ENCODE measurements around the gene GPC5.
A peak's percentile ranks its signal among the peaks of the same experiment; 100 is the strongest.
"Not testable (repeated sequence)": the region's sequence is repeated elsewhere in the genome, so short reads cannot be mapped to it uniquely, and the experiment has no call there.

GPC5 gene

DNA sequence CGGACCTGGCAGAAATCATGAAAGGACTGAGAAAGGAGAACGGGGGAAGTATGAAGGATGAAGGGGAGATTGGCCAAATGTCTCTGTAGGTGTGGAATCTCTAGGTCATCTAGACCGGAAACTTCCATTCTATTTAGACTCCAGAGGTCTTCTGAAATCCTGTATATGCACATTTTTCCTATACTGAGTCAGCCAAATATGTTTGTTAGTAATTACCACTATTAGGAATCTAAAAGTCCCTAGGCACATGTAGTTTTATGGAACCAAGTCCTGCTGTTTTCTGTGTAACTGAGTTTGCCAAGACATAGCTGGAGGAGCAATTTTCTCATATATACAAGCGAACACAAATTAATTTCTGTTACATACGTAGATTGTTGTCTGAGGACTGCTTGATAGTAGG, 498.1 kb downstream of the GPC5 start:
- DNase-seq = no peak

DNA sequence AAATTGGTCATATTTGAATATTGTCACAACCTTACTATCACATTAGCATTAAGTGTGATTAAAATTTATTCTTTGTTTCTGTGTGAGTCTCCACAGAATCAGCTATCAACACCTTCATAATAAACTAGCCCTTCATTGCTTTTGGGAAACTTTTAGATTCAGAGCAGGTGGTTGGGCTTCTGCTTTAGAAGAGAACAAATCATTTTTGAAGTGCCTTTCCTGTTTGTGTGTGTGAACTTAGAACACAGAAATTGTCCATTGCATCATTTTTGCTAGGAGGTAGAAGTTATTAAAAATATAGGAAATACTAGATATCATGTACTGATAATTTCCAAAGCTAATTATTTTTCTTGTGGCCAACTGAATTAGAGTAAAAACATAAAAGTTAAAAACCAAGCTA, 500.6 kb downstream of the GPC5 start:
- DNase-seq = not testable (repeated sequence)

DNA sequence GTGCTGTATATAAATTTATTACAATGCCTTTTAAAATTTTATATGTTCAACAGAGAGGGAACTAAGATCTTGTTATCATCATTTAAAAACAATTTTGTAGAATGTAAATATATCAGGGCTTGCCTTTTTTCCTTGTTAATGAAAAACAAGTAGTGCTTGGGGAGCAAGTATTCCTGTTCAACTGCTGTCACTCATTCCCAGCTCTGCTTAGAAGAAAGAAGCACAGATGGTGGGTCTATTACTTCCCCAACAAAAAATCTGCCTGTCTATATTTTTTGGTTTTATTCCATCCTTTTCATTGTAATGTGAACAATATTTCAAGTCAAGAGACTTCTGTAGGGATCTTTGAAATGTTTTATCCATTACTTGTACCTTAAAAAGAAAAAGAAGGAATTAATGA, 503.9 kb downstream of the GPC5 start:
- DNase-seq = no peak

DNA sequence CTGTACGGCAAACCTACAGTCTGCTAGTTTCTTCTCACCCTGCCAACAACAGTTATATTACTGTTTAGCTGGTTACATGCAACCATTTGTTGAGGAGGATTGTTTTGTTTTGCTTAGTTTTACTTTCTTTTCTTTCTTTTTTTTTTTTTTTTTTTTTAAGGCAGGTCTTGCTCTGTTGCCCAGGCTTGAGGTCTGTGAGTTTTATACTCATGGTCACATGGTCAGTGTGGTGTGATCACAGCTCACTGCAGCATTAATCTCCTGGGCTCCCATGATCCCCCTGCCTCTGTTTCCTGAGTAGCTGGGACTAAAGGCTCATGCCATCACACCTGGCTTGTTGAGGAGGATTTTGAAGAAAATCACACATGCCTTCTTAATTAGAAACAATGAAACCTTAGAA, 505.6 kb downstream of the GPC5 start:
- no peak for DNase-seq

DNA sequence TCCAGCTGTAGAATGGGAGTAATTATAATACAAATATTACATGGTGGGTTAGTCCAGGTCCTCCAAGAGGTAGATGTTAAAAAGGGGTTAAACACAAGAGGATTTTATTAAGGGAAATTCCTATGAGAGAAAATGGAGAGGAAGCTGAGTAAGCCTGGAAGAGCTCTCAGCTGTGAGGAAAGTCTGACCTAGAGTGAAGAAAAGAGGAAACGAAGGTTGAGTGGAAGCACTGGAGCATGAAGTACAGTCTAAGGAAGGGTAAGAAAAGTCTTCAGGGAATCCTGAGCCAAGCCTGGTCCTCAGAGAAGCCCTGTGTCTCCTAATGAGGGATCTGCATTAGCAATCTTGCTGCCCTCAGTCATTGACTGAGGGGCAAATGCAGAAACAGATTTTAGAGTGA, 506.2 kb downstream of the GPC5 start:
- DNase-seq = peak in 1 of 4 experiments; percentile 2

DNA sequence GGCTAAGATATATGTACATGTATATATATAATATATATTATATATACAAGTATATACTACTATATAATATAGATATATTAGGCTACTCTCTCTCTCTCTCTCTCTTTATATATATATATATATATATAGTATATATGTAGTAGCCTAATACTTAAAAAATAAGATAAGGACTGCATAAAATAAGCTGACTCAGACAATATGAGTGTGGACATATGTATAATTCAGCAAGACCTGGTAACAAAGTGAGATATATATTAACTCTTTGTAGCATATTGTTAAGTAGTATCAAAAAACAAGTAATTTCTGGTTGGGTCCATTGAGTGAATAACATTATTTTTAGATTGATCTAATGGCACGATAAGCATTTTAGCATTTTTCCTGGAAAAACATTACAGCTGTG, 509.0 kb downstream of the GPC5 start:
- DNase-seq = no peak

DNA sequence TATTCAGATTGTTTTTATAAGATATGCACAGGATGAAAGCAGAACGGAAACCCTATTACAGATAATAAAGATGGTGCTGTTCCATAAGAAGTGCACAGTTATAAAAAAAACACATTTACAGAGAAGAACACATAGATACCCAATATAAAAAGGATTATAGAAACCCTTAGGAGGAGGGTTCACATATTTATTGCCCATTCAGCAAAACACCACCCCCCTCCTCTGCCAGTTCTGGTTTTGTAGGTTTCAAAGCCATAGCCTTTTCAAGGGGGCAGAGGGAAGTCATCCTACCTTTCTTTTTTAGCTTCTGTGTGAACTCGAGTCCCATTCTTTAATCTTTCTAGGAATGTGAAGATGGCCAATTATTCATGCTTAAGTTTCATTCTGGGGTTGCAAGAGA, 511.2 kb downstream of the GPC5 start:
- no peak for DNase-seq

DNA sequence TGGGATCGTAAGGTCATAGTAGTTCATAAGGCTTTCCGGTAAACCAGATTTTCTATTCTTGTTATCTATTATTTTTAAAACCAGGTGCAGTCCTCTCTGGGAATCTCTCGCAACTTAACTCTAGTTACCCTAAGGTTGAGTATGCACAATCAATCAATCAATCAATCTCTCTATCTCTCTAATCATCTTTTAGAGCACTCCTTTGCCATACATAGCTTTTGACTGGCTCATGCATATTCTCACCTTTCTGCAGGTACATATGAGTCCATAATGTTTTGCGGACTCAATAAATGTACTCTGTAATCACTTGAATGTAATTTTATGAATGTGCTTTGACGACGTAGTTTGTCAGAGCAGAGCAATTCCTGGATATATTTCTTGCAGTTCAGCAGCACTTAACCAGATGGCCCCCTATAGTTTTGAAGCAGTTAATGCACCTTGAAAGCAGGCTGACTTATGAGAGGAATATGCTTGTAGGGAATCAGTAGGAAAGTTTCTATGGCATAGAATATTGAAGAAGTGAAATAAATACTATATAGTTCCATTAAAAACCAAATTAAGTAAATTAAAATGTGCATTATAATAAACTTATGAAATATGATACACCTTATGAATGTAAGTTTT, 524.7 kb downstream of the GPC5 start:
- no peak for DNase-seq

DNA sequence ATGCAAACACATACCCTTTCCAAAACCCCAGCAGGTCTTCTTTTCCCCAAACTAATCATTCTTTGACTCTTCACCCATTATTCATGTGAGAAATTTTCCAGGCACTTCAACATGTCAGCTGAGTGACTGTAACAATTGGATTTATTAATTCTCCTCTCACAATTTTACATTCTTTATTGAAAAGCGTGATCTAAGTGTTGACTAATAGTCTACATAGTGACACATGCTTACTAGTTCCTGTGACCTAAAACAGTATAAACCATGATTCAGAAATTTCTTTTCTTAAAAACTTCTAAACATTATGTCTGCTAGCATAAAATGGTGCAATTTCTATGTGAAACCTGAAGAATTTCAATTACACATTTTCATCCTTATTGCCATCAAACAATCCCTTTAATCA, 532.3 kb downstream of the GPC5 start:
- no peak for DNase-seq

DNA sequence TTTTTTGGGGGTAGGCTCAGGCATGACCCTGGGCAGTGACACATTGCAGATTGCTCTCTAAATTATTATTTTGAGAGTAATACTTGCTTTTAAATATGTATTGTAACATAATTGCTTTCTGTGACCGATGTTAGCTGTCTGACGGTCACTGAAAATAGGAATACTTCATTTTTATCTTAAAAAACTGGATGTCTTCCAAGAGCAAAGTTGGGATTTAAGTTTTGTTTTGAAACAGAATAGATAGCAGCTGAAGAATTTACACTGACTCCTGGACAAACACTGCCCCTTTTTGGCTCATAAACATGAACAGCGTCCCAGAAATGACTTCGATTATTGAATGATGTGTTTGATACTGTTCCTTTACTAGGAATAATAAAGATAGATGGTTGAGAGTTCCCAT, 535.9 kb downstream of the GPC5 start:
- no peak for DNase-seq

DNA sequence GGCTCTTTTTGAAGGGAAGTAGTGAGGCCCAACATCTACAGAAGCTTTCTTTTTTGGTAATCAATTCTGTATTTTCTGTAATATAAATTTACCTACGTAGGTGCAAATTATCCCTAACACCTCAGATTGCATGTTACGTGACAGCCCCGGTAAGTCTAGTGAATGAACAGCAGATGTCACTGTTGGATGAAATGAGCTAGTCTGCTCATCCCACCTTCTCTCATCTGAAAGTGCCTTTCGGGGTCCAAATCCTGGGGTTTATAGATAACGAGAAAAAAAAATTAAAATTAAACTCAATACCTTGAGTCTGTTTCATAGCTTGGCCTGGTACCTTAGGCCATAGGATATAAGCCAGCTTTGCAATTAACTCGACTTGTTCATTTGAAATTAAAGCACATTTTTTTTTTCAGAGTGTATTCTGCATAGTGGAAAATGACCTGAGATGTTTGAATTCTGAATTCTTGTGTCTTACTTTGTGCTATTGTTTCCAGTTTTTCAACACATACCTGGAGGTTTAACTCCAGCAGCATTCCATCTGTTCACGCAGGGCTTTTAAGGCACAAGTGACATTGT, 548.2 kb downstream of the GPC5 start:
- peak in 1 of 4 experiments; percentile 0 for DNase-seq

DNA sequence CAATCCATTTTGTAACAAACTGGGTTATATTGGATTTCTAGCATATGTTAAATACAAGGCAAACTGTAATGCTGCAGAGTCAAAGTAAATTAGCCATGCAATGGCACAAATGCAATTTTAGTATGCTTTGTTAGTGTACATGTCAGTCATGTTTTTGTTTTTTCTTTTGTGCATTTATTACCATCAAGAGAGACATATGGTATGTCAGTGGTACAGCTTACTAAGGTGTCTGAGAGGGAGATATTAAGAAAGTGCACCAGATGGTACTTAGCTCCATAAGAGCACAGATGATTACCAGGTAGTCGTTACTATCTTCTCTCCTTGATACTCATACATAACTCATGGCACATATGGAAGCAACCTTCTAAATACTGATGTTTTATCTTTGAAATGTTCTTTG, 550.3 kb downstream of the GPC5 start:
- no peak for DNase-seq

DNA sequence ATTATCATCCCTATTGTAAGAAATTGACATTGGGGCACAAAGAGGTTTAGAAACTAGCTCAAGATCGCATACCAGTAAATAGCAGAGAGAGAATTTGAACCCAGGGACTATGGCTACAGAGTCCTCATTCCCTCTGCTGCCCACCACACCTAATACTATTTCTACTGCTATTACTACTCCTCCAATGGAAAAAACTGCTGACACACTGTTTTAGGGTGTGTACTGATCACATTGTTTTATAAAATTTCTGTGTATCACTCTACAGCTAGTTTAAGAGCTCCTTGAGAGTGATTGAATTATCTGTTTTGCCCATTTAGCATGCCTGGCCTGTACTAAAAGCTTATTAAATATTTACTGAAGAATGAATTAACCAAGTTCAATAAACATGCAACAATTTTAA, 552.4 kb downstream of the GPC5 start:
- no peak for DNase-seq

DNA sequence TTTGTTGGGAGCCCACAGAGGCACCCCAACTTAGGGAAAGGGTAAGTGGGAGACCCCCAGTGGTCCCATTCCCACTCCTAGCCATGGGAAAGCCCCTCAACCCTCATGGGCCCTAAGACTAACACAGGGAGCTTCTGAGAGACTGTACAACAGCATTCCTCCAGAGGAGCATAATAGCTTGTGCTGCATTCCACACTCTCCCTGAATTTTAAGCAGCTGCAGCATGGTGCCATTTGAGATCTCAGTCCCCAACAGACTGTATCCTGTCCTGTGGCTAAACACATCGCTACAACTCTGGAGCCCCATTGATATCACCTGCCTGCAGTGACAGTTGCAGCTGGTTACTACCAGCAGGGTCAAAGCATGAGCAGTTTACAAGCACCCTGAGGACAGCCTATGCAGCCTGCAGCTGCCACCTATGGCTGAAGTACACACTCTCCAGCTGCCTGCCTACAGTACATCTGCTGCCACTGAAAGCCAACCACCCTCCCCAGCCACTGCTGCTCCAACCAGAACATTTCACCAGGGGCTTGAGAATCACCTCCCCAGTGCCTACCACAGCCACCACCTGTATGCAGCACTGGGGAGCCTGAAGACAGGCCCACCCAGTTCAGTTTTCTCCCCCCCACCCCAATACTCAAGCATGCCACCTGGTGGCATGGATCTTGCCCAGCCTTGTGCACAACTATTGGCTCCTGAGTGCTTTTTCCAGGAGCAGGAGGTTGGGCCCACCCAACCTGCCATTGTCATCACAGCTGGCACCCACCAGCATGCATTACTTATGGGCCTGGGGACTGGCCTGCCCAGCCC, 557.3 kb downstream of the GPC5 start:
- DNase-seq = no peak

DNA sequence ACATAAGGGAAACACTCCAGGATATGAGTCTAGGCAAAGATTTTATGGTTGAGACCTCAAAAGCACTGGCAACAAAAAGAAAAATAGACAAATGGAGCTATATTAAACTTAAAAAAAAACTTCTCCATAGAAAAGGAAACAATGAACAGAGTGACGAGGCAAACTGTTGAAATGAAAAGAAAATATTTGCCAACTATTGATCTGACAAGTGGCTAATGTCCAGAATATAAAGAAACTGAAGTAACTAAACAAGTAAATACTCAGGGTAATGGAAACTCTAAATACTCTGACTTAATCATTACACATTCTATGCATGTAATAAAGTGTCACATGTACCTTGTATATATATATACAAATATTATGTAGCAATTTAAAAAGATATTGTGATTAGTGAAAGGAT, 562.5 kb downstream of the GPC5 start:
- no peak for DNase-seq

DNA sequence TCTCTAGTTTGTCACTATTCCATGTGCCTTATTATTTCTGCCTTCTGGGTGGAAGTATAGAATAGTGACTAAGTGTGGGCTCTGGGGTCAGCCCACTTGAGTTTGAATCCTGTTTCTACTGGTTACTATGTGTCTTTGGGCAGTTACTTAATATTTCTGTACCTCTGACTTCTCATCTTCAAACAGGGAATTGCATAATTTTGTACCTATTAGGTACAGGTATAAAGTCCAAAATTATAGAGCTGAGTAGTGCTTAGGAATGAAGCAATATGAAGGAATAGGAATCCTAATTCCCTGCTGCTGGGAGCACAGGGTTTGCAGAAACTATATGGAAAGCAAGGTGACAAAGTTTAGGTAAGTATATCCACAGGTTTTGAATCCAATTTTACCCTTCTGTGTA, 564.5 kb downstream of the GPC5 start:
- DNase-seq = no peak

DNA sequence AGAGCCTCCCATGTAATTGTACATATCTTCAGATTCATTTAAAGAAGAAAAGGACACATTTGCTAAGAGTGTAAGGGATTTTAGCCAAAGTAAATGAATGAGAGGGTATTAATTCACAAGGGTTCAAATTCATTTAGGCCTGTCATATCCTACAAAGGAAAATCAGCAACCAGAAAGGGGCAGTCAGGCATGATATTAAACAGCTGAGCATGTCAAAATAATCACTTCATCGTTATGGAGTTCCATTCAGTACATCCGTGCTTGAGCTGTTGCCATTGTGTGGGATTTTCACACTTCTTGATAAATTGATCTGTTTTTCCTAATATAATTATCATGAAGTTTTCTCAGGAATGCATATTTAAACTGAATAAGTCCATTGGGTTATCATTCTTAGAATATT, 567.1 kb downstream of the GPC5 start:
- no peak for DNase-seq

DNA sequence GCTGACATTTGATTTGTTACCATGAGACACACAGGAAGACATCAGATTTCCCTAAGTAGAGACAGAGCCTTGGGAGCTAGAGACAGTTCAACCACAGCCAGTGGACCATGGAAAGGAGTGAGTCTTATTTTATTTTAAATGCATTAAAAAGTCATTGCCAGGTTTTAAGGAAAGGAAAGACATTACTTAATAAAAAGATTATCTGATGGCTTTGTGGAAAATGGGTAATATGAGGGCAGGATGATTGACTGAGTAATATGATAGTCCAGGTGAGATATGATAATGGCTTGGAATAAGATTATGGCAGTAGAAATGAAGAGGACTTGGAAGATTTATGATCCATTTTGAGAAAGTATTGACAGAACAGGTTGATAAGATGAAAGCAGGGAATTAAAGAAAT, 580.1 kb downstream of the GPC5 start:
- DNase-seq = no peak

DNA sequence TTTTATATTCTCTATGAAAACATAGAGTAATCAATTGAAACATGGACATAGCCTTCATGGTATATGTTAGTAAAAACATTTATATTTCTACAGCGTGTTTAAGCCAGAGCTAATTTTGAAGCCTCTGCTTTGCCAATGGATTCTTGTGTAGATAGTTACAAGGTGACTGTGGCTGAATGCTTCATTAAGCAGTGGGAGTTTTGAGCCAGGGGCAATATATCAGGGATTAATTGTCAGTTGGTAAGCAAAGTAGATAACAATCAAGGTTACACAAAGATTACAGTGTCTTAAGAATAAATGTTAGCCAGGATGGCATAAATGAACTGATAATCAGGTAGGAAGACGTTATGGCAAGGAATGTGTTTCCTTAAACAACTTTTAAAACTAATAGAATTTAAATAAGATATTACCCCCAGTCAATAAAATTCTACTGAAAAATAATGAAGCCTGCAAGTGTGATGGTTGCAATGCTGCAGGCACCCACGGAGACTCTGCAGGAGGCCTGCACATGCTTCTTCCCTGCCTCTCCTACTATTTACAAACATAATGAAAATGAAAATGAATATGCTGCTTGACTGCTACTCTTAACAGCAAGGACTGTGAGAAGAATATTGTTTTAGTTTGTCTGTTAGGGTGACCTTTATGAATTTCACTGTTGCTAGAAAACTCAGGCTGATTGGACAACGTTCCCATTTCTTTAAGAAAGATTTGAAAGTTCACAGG, 588.5 kb downstream of the GPC5 start:
- DNase-seq = no peak

DNA sequence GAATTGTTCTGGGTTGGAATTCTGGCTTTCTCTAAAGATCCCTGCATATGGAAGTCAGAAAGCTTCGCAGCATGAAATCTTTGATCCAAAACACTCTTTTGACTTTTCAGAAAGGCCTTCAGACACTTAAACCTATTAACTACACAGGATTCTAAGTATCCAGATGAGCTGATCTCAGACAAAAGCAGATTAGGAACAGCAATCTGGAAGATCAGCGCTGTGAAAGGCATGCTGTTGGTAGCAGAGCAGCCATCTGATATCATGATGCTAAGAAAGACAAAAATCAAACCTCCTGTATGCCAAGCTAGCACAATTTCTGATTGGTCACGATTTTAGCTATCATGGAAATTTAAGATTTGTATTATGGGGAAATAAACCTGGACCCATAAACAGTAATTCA, 589.9 kb downstream of the GPC5 start:
- no peak for DNase-seq

DNA sequence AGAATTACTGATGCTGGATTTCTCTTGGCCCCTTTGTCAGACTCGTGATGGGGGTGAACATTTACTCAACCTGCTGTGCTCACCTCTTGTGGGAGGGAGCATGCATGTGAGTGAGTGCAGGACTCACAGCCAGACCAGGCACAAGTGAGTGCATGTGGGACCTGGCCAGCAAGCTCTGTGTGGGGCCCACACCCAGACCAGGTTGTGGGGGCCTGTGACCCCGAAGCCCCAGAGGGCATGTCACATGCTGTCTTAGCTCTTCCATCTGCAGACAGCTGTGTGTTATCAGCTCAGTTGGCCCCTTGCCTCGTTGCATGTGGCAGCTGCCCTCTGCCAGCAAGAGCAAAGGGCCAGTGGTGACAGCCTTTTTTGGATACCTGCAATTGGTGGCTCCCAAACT, 614.4 kb downstream of the GPC5 start:
- DNase-seq = no peak

DNA sequence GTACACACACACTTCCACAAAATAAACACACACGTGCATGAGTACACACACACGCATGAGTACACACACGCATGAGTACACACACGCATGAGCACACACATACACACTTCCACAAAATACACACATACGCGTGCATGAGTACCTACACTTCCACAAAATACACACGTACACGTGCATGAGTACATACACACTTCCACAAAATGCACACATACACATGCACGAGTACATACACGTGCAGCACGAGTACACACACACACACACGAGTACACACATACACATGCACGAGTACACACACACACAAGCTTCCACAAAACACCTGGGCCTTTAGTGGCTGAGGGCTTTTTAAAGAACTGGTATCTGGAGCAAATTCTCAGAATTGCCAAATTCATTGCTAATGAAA, 619.3 kb downstream of the GPC5 start:
- no peak for DNase-seq

DNA sequence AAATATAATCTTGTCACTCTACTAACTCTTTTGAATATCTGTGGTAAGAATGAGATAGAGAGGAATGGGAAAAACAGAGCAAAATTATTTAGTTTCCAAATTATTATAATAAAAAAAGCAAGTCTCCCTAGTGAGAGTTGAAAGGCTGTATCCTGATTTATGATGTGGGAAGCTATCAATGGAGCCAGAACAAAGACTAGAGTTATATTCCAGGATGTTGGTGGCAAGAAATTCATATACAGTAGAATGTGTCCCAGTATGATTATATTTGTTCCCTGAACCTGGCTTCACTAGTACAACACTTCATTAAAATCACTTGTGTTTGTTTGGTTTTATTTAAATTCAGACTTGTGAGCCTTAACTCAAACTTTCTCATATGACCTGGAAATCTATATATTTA, 630.3 kb downstream of the GPC5 start:
- DNase-seq = no peak

DNA sequence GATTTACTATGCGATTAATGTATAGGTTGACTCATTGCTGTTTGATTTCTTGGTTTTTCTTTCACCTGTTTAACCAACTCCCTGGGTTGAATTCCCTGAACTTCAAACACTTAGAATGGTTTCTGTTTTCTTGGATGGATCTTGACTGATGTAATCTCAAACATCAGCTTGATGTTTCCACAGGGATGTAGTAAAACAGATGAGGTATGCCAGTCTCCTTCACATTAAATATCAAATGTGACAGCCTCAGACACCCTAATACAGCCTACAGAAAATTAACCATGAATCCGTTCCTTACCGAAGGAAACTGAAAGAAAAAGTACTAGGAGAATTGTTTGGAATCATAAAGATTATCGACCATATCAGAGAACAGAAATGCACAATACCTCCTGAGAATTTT, 631.2 kb downstream of the GPC5 start:
- DNase-seq = no peak

Measured in suppressor macrophage (primary cell).